DND-41 (cell line): Measurements from ENCODE around the gene CD244.

ENCODE experiments used
- EZH2 ChIP-seq: IDR thresholded peaks from 3 replicates; pipeline ENCODE4 v1.6.1; 2012; ENCODE audit warnings: borderline replicate concordance, low read depth, mild to moderate bottlenecking, moderate library complexity, low read length, inconsistent platforms; ENCODE audit not compliant: severe bottlenecking
- TF ChIP-seq, protein P1 (sequence below): IDR thresholded peaks from 2 replicates; pipeline ENCODE4 v1.5.1; 2012; ENCODE audit warnings: borderline replicate concordance, low read length, moderate library complexity, mild to moderate bottlenecking; ENCODE audit not compliant: poor library complexity, severe bottlenecking; ENCODE audit errors: extremely low read depth

GRCh38 chr1:160911925-160912324 lies 49.2 kb upstream of the CD244 start:
- no peak for TF ChIP-seq EZH2
- TF ChIP-seq, protein P1, sequence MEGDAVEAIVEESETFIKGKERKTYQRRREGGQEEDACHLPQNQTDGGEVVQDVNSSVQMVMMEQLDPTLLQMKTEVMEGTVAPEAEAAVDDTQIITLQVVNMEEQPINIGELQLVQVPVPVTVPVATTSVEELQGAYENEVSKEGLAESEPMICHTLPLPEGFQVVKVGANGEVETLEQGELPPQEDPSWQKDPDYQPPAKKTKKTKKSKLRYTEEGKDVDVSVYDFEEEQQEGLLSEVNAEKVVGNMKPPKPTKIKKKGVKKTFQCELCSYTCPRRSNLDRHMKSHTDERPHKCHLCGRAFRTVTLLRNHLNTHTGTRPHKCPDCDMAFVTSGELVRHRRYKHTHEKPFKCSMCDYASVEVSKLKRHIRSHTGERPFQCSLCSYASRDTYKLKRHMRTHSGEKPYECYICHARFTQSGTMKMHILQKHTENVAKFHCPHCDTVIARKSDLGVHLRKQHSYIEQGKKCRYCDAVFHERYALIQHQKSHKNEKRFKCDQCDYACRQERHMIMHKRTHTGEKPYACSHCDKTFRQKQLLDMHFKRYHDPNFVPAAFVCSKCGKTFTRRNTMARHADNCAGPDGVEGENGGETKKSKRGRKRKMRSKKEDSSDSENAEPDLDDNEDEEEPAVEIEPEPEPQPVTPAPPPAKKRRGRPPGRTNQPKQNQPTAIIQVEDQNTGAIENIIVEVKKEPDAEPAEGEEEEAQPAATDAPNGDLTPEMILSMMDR: no peak
